ENCODE results near the gene NET1.

NET1 gene

GRCh38 chr10:5500162-5500670, 87.9 kb downstream of the NET1 start:
- DNase-seq (ENCODE audit: low read depth), result no peak

- no peak for DNase-seq (ENCODE audit: low read depth)
Measured at GRCh38 chr10:5500910-5501309, 88.6 kb downstream of the NET1 start.

- no peak for DNase-seq (ENCODE audit: low read depth)
Measured at GRCh38 chr10:5502061-5502521, 89.7 kb downstream of the NET1 start.

GRCh38 chr10:5502571-5503476, 90.5 kb downstream of the NET1 start:
- DNase-seq (ENCODE audit: low read depth), result no peak

- no peak for DNase-seq (ENCODE audit: low read depth)
Measured at GRCh38 chr10:5503477-5503835, 91.1 kb downstream of the NET1 start.

- DNase-seq (ENCODE audit: low read depth), result no peak
Measured at GRCh38 chr10:5504146-5505072, 92.1 kb downstream of the NET1 start.

GRCh38 chr10:5506246-5506645, 93.9 kb downstream of the NET1 start:
- DNase-seq (ENCODE audit: low read depth), result no peak

GRCh38 chr10:5506751-5507648, 94.6 kb downstream of the NET1 start:
- DNase-seq (ENCODE audit: low read depth), result no peak

- no peak for DNase-seq (ENCODE audit: low read depth)
Measured at GRCh38 chr10:5507649-5508131, 95.3 kb downstream of the NET1 start.

GRCh38 chr10:5508161-5508604, 95.8 kb downstream of the NET1 start:
- DNase-seq (ENCODE audit: low read depth), result no peak

Measured in stimulated activated CD8-positive, alpha-beta memory T cell treated with anti-CD3 and anti-CD28 coated beads, Interleukin-15, amount 100 ng/mL, for 1 hour (primary cell).